Measurements from ENCODE around the gene CWF19L1.
"Not testable (repeated sequence)": the region's sequence is repeated elsewhere in the genome, so short reads cannot be mapped to it uniquely, and the experiment has no call there.

The CWF19L1 gene

GRCh38 chr10:100285326-100285725 is 17.9 kb upstream of the CWF19L1 start:
- H2AK5ac ChIP-seq (ENCODE audit: low read length); H3K18ac ChIP-seq (ENCODE audit: low read length); H3K4me1 ChIP-seq (ENCODE audit: control insufficient read depth, low read depth, low read length); H3K36me3 ChIP-seq (ENCODE audit: control insufficient read depth, insufficient read depth, low read length); H4K5ac ChIP-seq (ENCODE audit: low read length); H2BK120ac ChIP-seq (ENCODE audit: low read depth, low read length); H2BK15ac ChIP-seq (replicated peaks; ENCODE audit: low read depth); H3K27ac ChIP-seq (ENCODE audit: low read depth, low read length); H3K4ac ChIP-seq (ENCODE audit: low read depth, low read length); H4K8ac ChIP-seq (ENCODE audit: low read depth, low read length); H3K27me3 ChIP-seq (ENCODE audit: insufficient read depth, low read length, poor library complexity); H2BK5ac ChIP-seq (ENCODE audit: low read length); DNase-seq; H3K23ac ChIP-seq (ENCODE audit: low read length); H3K79me1 ChIP-seq (ENCODE audit: low read length): not testable (repeated sequence)
- Histone ChIP-seq H3K79me2 (ENCODE audit: control insufficient read depth, insufficient read depth, low read length) (peaks cover 23% of the 10 kb centered on the region), H3K4me3 (ENCODE audit: low read length) (peak overlapping the region; percentile 96), H3K9ac (ENCODE audit: low read length) (peak overlapping the region; percentile 92), H3K56ac (ENCODE audit: low read length) (peak overlapping the region; percentile 99), H3K4me2 (ENCODE audit: low read length) (peak overlapping the region; percentile 54)
- no CpG with 5 or more reads among the region's 12 CpGs for WGBS (ENCODE audit: extremely low coverage, insufficient coverage, low lambda C conversion rate)

GRCh38 chr10:100282907-100283306 is 15.5 kb upstream of the CWF19L1 start:
- Histone ChIP-seq H4K8ac (ENCODE audit: low read depth, low read length) (no peak overlapping the region), H3K4ac (ENCODE audit: low read depth, low read length) (no peak overlapping the region), H2BK5ac (ENCODE audit: low read length) (no peak overlapping the region), H2BK120ac (ENCODE audit: low read depth, low read length) (no peak overlapping the region), H3K27ac (ENCODE audit: low read depth, low read length) (no peak overlapping the region), H3K9ac (ENCODE audit: low read length) (no peak overlapping the region), H3K4me2 (ENCODE audit: low read length) (no peak overlapping the region), H3K56ac (ENCODE audit: low read length) (no peak overlapping the region), H3K4me3 (ENCODE audit: low read length) (no peak overlapping the region), H3K18ac (ENCODE audit: low read length) (no peak overlapping the region), H3K23ac (ENCODE audit: low read length) (no peak overlapping the region), H2AK5ac (ENCODE audit: low read length) (no peak overlapping the region), H3K27me3 (ENCODE audit: insufficient read depth, low read length, poor library complexity) (no peaks in the 10 kb centered on the region), H3K4me1 (ENCODE audit: control insufficient read depth, low read depth, low read length) (peaks cover 2% of the 10 kb centered on the region), H3K79me1 (ENCODE audit: low read length) (peaks cover 6% of the 10 kb centered on the region), H3K79me2 (ENCODE audit: control insufficient read depth, insufficient read depth, low read length) (peaks cover 23% of the 10 kb centered on the region), H2BK15ac (replicated peaks; ENCODE audit: low read depth) (no peak overlapping the region), H3K36me3 (ENCODE audit: control insufficient read depth, insufficient read depth, low read length) (peaks cover 6% of the 10 kb centered on the region), H4K5ac (ENCODE audit: low read length) (no peak overlapping the region)
- no CpG with 5 or more reads among the region's 3 CpGs for WGBS (ENCODE audit: extremely low coverage, insufficient coverage, low lambda C conversion rate)
- no peak for DNase-seq

- H3K27me3 ChIP-seq (ENCODE audit: insufficient read depth, low read length, poor library complexity); H4K8ac ChIP-seq (ENCODE audit: low read depth, low read length); DNase-seq; H2BK120ac ChIP-seq (ENCODE audit: low read depth, low read length); H3K27ac ChIP-seq (ENCODE audit: low read depth, low read length); H4K5ac ChIP-seq (ENCODE audit: low read length); H2BK15ac ChIP-seq (replicated peaks; ENCODE audit: low read depth); H2AK5ac ChIP-seq (ENCODE audit: low read length); H3K9ac ChIP-seq (ENCODE audit: low read length); H3K56ac ChIP-seq (ENCODE audit: low read length); H3K23ac ChIP-seq (ENCODE audit: low read length); H3K4me3 ChIP-seq (ENCODE audit: low read length); H3K18ac ChIP-seq (ENCODE audit: low read length); H2BK5ac ChIP-seq (ENCODE audit: low read length); H3K4ac ChIP-seq (ENCODE audit: low read depth, low read length); H3K79me2 ChIP-seq (ENCODE audit: control insufficient read depth, insufficient read depth, low read length); H3K4me2 ChIP-seq (ENCODE audit: low read length); H3K79me1 ChIP-seq (ENCODE audit: low read length); H3K4me1 ChIP-seq (ENCODE audit: control insufficient read depth, low read depth, low read length); H3K36me3 ChIP-seq (ENCODE audit: control insufficient read depth, insufficient read depth, low read length): not testable (repeated sequence)
- no CpG with 5 or more reads among the region's 31 CpGs for WGBS (ENCODE audit: extremely low coverage, insufficient coverage, low lambda C conversion rate)
These were observed 9.5 kb upstream of the CWF19L1 start for GRCh38 chr10:100276971-100277370.

GRCh38 chr10:100265821-100266485 is 1.5 kb downstream of the CWF19L1 start:
- Histone ChIP-seq H3K4me3 (ENCODE audit: low read length) (no peak overlapping the region), H3K27me3 (ENCODE audit: insufficient read depth, low read length, poor library complexity) (no peaks in the 10 kb centered on the region), H3K18ac (ENCODE audit: low read length) (no peak overlapping the region), H3K56ac (ENCODE audit: low read length) (no peak overlapping the region), H3K27ac (ENCODE audit: low read depth, low read length) (no peak overlapping the region), H3K9ac (ENCODE audit: low read length) (no peak overlapping the region), H2AK5ac (ENCODE audit: low read length) (no peak overlapping the region), H4K5ac (ENCODE audit: low read length) (no peak overlapping the region), H3K4me2 (ENCODE audit: low read length) (no peak overlapping the region), H2BK120ac (ENCODE audit: low read depth, low read length) (no peak overlapping the region), H3K79me1 (ENCODE audit: low read length) (peaks cover 9% of the 10 kb centered on the region), H2BK5ac (ENCODE audit: low read length) (no peak overlapping the region), H3K4ac (ENCODE audit: low read depth, low read length) (no peak overlapping the region), H3K4me1 (ENCODE audit: control insufficient read depth, low read depth, low read length) (no peaks in the 10 kb centered on the region), H3K23ac (ENCODE audit: low read length) (no peak overlapping the region), H2BK15ac (replicated peaks; ENCODE audit: low read depth) (no peak overlapping the region), H3K79me2 (ENCODE audit: control insufficient read depth, insufficient read depth, low read length) (peaks cover 4% of the 10 kb centered on the region), H3K36me3 (ENCODE audit: control insufficient read depth, insufficient read depth, low read length) (no peaks in the 10 kb centered on the region), H4K8ac (ENCODE audit: low read depth, low read length) (no peak overlapping the region)
- DNase-seq: no peak
- no CpG with 5 or more reads among the region's 15 CpGs for WGBS (ENCODE audit: extremely low coverage, insufficient coverage, low lambda C conversion rate)

- Histone ChIP-seq H3K27me3 (ENCODE audit: insufficient read depth, low read length, poor library complexity) (no peaks in the 10 kb centered on the region), H3K56ac (ENCODE audit: low read length) (no peak overlapping the region), H3K4ac (ENCODE audit: low read depth, low read length) (no peak overlapping the region), H4K5ac (ENCODE audit: low read length) (no peak overlapping the region), H3K23ac (ENCODE audit: low read length) (no peak overlapping the region), H2BK5ac (ENCODE audit: low read length) (no peak overlapping the region), H3K36me3 (ENCODE audit: control insufficient read depth, insufficient read depth, low read length) (peaks cover 3% of the 10 kb centered on the region), H3K27ac (ENCODE audit: low read depth, low read length) (no peak overlapping the region), H2BK120ac (ENCODE audit: low read depth, low read length) (no peak overlapping the region), H3K4me1 (ENCODE audit: control insufficient read depth, low read depth, low read length) (no peaks in the 10 kb centered on the region), H2AK5ac (ENCODE audit: low read length) (no peak overlapping the region), H3K79me1 (ENCODE audit: low read length) (no peaks in the 10 kb centered on the region), H3K79me2 (ENCODE audit: control insufficient read depth, insufficient read depth, low read length) (no peaks in the 10 kb centered on the region), H4K8ac (ENCODE audit: low read depth, low read length) (no peak overlapping the region), H3K4me2 (ENCODE audit: low read length) (no peak overlapping the region), H2BK15ac (replicated peaks; ENCODE audit: low read depth) (no peak overlapping the region), H3K4me3 (ENCODE audit: low read length) (no peak overlapping the region), H3K9ac (ENCODE audit: low read length) (no peak overlapping the region), H3K18ac (ENCODE audit: low read length) (no peak overlapping the region)
- no CpG with 5 or more reads among the region's 3 CpGs for WGBS (ENCODE audit: extremely low coverage, insufficient coverage, low lambda C conversion rate)
- DNase-seq: no peak
These were observed 13.2 kb downstream of the CWF19L1 start for GRCh38 chr10:100254191-100254590.

- no peaks in the 10 kb centered on the region for H3K79me2 ChIP-seq (ENCODE audit: control insufficient read depth, insufficient read depth, low read length)
- H3K4me1 ChIP-seq (ENCODE audit: control insufficient read depth, low read depth, low read length): no peaks in the 10 kb centered on the region
- H3K79me1 ChIP-seq (ENCODE audit: low read length): no peaks in the 10 kb centered on the region
- no peak overlapping the region for H3K4ac ChIP-seq (ENCODE audit: low read depth, low read length)
- H2AK5ac ChIP-seq (ENCODE audit: low read length): no peak overlapping the region
- no CpG with 5 or more reads among the region's 5 CpGs for WGBS (ENCODE audit: extremely low coverage, insufficient coverage, low lambda C conversion rate)
- no peak overlapping the region for H2BK15ac ChIP-seq (replicated peaks; ENCODE audit: low read depth)
- no peak for DNase-seq
- no peak overlapping the region for H3K27ac ChIP-seq (ENCODE audit: low read depth, low read length)
- H3K4me2 ChIP-seq (ENCODE audit: low read length): no peak overlapping the region
- no peak overlapping the region for H3K9ac ChIP-seq (ENCODE audit: low read length)
- H3K4me3 ChIP-seq (ENCODE audit: low read length): no peak overlapping the region
- no peak overlapping the region for H4K8ac ChIP-seq (ENCODE audit: low read depth, low read length)
- H3K23ac ChIP-seq (ENCODE audit: low read length): no peak overlapping the region
- H3K36me3 ChIP-seq (ENCODE audit: control insufficient read depth, insufficient read depth, low read length): peaks cover 3% of the 10 kb centered on the region
- H2BK120ac ChIP-seq (ENCODE audit: low read depth, low read length): no peak overlapping the region
- no peak overlapping the region for H4K5ac ChIP-seq (ENCODE audit: low read length)
- no peak overlapping the region for H3K56ac ChIP-seq (ENCODE audit: low read length)
- no peak overlapping the region for H2BK5ac ChIP-seq (ENCODE audit: low read length)
- no peaks in the 10 kb centered on the region for H3K27me3 ChIP-seq (ENCODE audit: insufficient read depth, low read length, poor library complexity)
- no peak overlapping the region for H3K18ac ChIP-seq (ENCODE audit: low read length)
These were observed 14.4 kb downstream of the CWF19L1 start for GRCh38 chr10:100253041-100253440.

All from mesendoderm (in vitro differentiated cells).